Adrenal gland (tissue), 5 donors: ENCODE results near the gene STX16.

ENCODE experiments used
- POLR2A ChIP-seq, 2 donors: fragments of 450-650 bp; IDR thresholded peaks; one replicate each; pipeline ENCODE4 v1.6.1; 2017; ENCODE audit warnings: antibody characterized with exemption in 2 of 2, mild to moderate bottlenecking in 2 of 2, moderate library complexity in 1 of 2
- TF ChIP-seq, protein P1 (sequence below), 6 experiments: fragments of 450-650 bp in 4 of 6; fragments of 200-600 bp in 2 of 6; sonication (generic) in 1 of 6; IDR thresholded peaks; 1 replicate in 5 of 6; 2 replicates in 1 of 6; pipeline versions ENCODE4 v1.5.1 to v1.8.0; 2016 to 2021; ENCODE audit warnings: antibody characterized with exemption in 6 of 6, mild to moderate bottlenecking in 2 of 6, moderate library complexity in 1 of 6
- donor health status: DM: no; HTN: no; CAD: no.

DNA sequence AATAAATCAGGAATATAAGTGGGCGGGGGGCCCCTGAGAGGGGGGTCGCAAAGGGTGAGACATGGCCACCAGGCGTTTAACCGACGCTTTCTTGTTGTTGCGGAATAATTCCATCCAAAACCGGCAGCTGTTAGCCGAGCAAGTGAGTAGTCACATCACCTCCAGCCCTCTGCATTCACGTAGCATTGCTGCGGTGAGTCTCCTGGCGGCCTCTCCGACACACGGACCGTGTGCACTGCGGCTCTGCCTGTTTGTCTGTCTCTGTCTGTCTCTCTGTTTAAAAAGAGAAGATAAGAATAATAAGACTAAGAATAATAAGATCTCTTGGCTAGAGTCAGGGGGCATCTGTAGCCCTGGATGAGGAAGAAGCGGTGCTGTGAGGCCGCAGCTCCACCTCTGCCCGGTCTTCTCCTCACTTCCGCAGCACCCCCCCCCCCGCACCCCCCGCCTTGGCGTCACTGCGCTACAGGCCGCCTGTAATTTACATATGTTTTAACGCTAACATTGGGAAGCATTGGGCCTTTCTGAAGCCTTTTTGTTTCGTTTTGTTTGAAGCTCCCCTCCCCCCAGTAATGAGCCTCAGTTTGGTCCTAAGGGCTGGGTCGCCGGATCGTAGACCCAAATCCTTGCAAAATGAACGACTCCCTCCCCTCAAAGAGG, 993 bp downstream of the STX16 start:
- TF ChIP-seq, protein P1, sequence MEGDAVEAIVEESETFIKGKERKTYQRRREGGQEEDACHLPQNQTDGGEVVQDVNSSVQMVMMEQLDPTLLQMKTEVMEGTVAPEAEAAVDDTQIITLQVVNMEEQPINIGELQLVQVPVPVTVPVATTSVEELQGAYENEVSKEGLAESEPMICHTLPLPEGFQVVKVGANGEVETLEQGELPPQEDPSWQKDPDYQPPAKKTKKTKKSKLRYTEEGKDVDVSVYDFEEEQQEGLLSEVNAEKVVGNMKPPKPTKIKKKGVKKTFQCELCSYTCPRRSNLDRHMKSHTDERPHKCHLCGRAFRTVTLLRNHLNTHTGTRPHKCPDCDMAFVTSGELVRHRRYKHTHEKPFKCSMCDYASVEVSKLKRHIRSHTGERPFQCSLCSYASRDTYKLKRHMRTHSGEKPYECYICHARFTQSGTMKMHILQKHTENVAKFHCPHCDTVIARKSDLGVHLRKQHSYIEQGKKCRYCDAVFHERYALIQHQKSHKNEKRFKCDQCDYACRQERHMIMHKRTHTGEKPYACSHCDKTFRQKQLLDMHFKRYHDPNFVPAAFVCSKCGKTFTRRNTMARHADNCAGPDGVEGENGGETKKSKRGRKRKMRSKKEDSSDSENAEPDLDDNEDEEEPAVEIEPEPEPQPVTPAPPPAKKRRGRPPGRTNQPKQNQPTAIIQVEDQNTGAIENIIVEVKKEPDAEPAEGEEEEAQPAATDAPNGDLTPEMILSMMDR (IDR thresholded peaks at IDR 0.05): no peak
- peak; percentile 21 to 72 for TF ChIP-seq POLR2A (IDR thresholded peaks at IDR 0.05)
